Measurements from ENCODE around the gene ELK1.
A peak's percentile ranks its signal among the peaks of the same experiment; 100 is the strongest.

Gene ELK1

GRCh38 chrX:47651043-47651905, 911 bp upstream of the ELK1 start:
- no peak for TF ChIP-seq ZFX (IDR thresholded peaks at IDR 0.05)
- no peak for TF ChIP-seq CTCF (conservative IDR thresholded peaks at IDR 0.05)
- H3K27ac ChIP-seq, result peak overlapping the region; percentile 87

- TF ChIP-seq CTCF (conservative IDR thresholded peaks at IDR 0.05) (no peak), ZFX (IDR thresholded peaks at IDR 0.05) (no peak)
- peak overlapping the region; percentile 87 for H3K27ac ChIP-seq
These were observed 591 bp downstream of the ELK1 start for GRCh38 chrX:47649781-47650163.

- H3K27ac ChIP-seq, result peak overlapping the region; percentile 87; the same call in 1 of the 2 replicates
These were observed 1.1 kb downstream of the ELK1 start for GRCh38 chrX:47649271-47649670.

GRCh38 chrX:47648376-47648775, 2.0 kb downstream of the ELK1 start:
- TF ChIP-seq CTCF (conservative IDR thresholded peaks at IDR 0.05), result no peak
- no peak for TF ChIP-seq ZFX (IDR thresholded peaks at IDR 0.05)
- no peak overlapping the region for H3K27ac ChIP-seq

More at GRCh38 chrX:47649271-47649670, 1.1 kb downstream of the ELK1 start:
- TF ChIP-seq CTCF (conservative IDR thresholded peaks at IDR 0.05), result no peak
- TF ChIP-seq ZFX (IDR thresholded peaks at IDR 0.05), result no peak

GRCh38 chrX:47646636-47647035, 3.7 kb downstream of the ELK1 start:
- no peak overlapping the region for H3K27ac ChIP-seq
- no peak for TF ChIP-seq CTCF (conservative IDR thresholded peaks at IDR 0.05)
- TF ChIP-seq ZFX (IDR thresholded peaks at IDR 0.05), result no peak

- no peak overlapping the region for H3K27ac ChIP-seq
- TF ChIP-seq ZFX (IDR thresholded peaks at IDR 0.05), result no peak
- no peak for TF ChIP-seq CTCF (conservative IDR thresholded peaks at IDR 0.05)
These were observed 4.8 kb downstream of the ELK1 start for GRCh38 chrX:47645530-47645929.

- H3K27ac ChIP-seq, result no peak overlapping the region
- TF ChIP-seq ZFX (IDR thresholded peaks at IDR 0.05) (no peak), CTCF (conservative IDR thresholded peaks at IDR 0.05) (peak; percentile 21; the same call in 1 of the 2 replicates)
These were observed 5.7 kb downstream of the ELK1 start for GRCh38 chrX:47644557-47645091.
